GM12874 (cell line): ENCODE measurements around the gene COPS4.

Experiments used
- TF ChIP-seq, protein P1 (sequence below): IDR thresholded peaks from 2 replicates; pipeline ENCODE4 v1.5.1; 2011; ENCODE audit warnings: low read depth, mild to moderate bottlenecking, control low read depth, low read length, moderate library complexity; ENCODE audit not compliant: insufficient read depth

The COPS4 gene

DNA sequence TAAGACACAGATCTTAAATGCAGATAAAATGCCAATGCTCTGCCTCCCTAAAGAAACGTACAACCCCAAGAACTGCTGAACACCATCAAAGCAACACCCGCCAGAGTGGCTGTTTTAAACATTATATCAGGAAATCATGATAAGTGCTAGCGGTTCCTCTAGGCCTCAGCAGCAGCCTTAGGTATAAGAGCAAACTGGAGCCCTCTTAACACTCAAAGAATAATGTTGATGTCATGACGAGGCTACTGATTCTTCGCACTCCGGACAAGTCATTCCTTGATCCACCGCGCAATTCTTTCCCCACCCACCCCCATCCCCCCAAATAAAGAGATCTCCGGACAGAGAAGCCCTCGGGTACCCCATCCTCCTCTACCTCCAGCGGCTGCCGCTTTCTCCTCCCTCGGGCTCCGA is 24.9 kb upstream of the COPS4 start:
- TF ChIP-seq, protein P1, sequence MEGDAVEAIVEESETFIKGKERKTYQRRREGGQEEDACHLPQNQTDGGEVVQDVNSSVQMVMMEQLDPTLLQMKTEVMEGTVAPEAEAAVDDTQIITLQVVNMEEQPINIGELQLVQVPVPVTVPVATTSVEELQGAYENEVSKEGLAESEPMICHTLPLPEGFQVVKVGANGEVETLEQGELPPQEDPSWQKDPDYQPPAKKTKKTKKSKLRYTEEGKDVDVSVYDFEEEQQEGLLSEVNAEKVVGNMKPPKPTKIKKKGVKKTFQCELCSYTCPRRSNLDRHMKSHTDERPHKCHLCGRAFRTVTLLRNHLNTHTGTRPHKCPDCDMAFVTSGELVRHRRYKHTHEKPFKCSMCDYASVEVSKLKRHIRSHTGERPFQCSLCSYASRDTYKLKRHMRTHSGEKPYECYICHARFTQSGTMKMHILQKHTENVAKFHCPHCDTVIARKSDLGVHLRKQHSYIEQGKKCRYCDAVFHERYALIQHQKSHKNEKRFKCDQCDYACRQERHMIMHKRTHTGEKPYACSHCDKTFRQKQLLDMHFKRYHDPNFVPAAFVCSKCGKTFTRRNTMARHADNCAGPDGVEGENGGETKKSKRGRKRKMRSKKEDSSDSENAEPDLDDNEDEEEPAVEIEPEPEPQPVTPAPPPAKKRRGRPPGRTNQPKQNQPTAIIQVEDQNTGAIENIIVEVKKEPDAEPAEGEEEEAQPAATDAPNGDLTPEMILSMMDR = no peak

DNA sequence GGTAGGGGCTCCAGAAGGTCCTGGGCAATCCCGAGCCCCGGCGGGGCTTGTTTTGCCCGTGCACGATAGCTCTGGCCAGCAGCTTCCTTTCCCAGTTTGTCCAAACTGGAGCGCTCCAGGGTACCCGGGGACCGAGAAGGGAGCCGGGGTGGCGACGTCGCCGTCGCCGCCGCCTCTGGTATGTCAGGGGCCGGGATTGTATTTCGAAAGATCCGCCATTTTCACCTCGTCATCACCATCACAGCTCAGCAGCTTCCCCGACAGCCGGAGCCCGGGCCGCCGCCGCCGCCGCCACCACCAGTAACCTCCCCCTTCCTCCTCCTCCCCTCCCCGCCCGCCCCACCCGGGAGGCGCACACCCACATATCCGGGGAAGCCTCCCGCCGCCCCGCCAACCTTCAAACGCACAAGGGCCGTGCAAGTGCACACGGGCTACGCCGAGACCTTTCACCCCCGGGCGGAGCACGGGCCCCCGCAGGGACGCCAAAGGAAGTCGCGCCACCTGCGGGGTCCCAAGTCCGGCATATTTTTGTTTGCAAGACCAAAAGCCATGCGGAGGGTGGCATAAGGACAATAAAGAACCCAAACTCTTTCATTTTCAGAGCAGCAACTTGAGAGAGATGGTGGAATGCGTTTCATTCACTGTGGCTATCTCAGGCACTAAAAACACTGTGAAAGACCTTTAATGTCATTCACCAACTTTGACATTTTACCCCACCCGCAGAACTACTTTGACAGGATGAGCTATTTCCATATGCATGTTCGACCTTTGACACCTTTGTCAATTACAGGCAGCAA is 24.3 kb upstream of the COPS4 start, which contains the start of gene LIN54:
Gene LIN54 (minus strand): TSS at position 302 of the 797 bp plus-strand sequence. CDS start 25,979 bp downstream, outside the sequence.
- TF ChIP-seq, protein P1 = no peak

DNA sequence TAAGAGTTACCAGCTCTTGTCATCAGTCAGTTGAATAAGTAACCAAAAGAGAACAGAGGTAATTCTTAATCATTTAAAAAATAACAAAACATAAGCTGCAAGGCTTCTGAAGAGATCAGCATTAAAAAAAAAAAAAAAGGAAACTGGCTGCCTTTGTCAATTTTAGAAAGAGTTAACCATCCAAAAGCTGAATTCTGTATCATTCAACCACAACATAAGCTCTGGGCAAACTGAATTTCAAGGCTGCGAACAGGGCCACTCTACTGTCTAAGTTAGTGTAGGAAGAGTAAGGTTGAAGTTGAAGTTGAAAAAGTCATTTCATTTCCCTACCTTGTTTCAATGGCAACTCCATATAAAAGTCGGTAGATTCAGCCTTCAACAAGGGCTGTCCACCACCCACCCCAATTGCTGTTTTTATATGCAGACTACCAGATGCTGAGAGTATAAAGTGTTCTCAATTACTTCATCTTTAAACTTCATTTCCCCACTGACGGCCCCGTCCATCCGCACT is 23.2 kb upstream of the COPS4 start:
- TF ChIP-seq, protein P1 = no peak

DNA sequence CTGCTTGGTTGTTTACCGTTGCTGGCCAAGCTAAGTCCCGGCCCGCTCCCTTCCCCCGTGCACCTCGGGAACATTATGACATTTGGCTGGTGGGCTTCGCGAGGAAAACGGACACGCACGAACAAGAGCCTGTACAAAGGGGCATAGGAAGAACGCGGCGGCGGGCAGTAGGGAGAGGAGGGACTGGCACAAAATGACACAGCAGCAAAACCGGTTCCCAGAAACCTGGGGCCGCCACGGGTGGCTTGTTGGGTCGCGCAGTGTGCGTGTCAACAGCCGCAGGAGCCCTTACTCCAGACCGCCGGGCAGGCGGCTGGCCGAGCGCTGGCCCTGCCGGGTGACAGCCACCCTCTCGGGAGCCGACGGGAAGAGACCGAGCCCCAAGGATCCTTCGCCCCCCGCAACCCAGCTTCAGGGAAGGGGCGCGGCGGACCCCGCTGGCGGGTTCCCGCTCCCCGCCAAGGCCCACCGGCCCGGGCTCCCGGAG is 22.7 kb upstream of the COPS4 start:
- TF ChIP-seq, protein P1 = no peak

DNA sequence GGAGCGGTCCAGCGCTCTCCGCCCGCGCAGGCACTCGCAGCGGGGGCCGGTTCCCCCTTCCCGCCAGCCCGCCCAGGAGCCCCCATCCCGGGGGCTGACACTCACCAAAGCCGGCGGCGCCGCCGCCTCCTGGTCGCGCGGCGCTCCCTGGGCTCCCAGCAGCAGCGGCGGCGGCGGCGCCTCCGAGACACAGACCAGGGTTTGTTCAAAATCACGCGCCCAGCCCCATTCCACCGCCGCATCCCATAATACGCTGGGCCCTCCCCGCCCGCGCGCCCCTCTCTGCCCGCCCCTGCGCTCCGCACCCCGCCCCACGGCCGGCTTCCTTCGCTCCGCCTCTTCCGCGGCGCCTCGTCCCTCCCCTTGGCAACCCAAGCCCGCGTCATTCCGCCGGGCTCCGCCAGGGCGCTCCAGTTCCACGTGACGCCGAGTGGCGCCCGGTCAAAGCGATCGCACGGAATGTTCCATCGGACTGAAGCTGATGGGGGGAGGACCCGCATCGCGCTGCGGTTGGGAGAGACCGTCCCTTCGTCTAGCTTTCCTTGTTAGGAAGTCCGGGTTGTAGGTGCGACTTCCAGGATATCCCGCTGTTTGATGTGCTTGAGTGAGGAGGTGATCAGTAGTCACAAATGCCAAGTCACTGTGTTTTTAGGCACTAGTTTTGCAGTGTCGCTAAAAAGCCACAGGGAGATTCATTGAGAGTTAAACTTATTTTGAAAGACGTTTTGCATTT is 22.1 kb upstream of the COPS4 start:
- TF ChIP-seq, protein P1 = peak; percentile 64

DNA sequence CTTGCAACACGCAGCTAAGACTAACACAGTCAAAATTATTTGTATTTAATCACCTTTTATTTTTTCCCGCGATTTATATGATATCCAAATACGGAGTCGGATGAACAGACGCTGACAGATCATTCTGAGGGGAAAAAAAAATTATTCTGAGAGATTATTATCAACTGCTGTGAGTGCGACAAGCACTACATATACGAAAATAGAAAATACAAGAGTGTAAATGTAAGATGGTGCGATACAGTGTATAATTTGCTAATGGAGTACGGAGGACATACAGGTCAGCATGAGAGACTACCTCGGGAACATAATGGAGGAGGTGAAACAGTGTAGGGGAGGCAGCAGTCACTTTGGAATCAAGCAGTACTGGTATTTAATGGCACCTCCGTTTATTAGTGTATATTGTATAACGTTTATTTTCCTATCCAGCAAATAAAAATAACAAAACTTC is 21.5 kb upstream of the COPS4 start:
- TF ChIP-seq, protein P1 = no peak

DNA sequence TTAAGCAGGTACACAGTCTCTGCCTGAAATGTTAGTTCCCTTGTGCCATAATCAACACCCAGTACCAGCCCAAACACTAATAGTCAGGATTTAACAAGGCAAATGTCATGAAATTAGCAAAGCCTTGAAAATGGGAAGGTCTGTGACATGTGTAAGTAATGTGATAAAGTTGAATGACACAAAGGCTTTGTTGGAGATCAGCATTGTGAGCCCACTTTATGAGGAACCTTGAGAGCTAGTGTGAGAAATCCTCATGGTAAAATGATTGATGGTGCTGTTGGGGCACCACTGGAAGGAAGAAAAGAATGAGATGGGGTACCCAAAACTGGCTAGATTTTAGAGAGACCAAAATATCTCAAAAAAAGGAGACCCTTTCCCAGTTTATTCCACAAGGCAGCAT is 21.1 kb upstream of the COPS4 start:
- TF ChIP-seq, protein P1 = no peak
